HG02840 (cell line): Measurements from ENCODE around the gene SLC5A11.
"Not testable (repeated sequence)": the region's sequence is repeated elsewhere in the genome, so short reads cannot be mapped to it uniquely, and the experiment has no call there.

Source experiments
- ATAC-seq: cut with Tn5 transposase; IDR thresholded peaks from one replicate; pipeline ENCODE4 v1.9.1; 2021; ENCODE audit warnings: mild to moderate bottlenecking, moderate library complexity, moderate number of reproducible peaks; ENCODE audit not compliant: unreplicated experiment, low FRiP score

SLC5A11 gene

GRCh38 chr16:24834459-24835335 lies 11.1 kb upstream of the SLC5A11 start:
- no peak for ATAC-seq

GRCh38 chr16:24836836-24837235 lies 8.9 kb upstream of the SLC5A11 start:
- ATAC-seq: no peak

DNA sequence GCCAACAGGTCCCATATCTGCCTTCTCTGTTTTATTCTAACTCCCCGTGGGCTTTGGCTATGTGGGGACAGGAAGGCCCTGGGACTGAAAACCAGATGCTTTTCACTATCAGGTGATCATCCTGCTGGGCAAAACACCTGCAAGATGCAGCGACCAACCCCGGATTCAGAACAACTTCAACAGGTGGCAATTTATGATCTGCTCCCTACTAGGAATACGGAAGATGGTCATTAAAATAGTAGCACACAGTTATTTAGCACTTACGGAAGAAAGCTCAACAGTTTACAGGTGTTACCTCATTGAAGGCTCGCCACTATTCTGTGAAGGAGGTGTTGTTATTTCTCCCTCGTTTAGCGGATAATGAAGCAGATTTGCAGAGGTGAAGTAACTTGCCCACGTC lies 7.8 kb upstream of the SLC5A11 start:
- no peak for ATAC-seq

GRCh38 chr16:24838554-24839266 lies 7.1 kb upstream of the SLC5A11 start:
- ATAC-seq: no peak

GRCh38 chr16:24839347-24839972 lies 6.3 kb upstream of the SLC5A11 start:
- no peak for ATAC-seq

DNA sequence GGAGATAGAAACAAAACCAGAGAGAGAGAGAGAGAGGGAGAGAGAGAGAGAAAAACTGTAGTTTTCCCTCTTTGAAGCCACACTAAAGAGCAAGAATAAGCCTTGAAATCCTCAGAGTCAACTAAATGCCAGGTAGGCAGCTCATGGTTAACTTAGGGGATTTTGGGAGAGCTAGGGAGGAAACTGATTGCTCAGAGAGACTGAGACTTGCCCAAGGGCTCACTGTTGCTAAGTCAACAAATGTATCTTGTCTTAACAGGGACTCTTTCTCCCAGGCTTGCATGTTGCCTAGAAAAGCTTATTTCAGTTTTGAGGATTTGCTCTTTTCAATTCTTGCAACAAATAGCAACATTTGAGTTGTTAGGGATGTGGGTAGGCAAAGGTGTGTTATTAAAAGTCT lies 4.5 kb upstream of the SLC5A11 start:
- no peak for ATAC-seq

DNA sequence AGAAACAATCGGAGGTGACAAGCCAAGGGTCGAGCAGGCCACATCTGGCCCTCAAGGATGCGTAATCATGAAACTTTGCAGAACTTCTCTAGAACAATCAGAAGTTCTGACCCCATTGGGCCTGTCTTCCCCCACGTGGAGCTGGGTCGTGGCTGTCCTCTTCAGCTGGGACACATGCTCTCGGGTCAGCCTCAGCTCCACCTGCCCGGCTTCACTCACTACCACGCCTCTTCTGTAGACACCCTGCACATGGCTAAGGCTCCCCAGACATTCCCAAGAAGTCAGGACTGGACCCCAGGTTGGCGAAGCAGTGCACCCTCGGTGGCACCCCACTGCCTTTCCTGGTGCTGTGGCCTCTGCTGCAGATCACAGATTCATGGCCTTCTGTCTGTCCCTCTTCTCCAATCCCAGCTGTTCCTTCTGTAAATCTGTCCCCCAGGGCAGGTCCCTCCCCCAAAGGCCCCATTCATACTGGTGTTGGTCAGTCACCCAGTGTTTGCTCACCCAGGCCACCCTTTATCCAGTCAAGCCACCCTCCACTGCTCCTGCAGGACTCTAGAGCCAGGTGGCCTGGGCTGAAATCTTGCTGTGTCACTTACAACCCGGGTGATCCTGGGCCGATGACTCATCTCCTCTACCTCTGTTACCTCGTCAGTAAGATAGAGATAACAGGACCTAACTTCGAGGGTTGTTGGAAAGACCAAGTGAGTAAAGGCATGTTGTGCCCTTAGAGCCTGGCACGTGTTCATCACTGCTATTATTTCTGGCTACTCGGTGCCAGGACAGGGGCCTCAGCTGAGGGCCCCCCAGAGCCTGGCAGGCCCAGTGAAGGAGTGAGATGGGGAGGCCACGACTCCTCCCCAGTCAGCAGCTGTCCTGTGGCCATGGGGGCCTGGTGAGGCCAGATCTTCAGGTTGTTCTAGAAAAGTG lies 1.4 kb upstream of the SLC5A11 start:
- ATAC-seq: no peak

GRCh38 chr16:24845031-24845365 lies 765 bp upstream of the SLC5A11 start:
- not testable (repeated sequence) for ATAC-seq

DNA sequence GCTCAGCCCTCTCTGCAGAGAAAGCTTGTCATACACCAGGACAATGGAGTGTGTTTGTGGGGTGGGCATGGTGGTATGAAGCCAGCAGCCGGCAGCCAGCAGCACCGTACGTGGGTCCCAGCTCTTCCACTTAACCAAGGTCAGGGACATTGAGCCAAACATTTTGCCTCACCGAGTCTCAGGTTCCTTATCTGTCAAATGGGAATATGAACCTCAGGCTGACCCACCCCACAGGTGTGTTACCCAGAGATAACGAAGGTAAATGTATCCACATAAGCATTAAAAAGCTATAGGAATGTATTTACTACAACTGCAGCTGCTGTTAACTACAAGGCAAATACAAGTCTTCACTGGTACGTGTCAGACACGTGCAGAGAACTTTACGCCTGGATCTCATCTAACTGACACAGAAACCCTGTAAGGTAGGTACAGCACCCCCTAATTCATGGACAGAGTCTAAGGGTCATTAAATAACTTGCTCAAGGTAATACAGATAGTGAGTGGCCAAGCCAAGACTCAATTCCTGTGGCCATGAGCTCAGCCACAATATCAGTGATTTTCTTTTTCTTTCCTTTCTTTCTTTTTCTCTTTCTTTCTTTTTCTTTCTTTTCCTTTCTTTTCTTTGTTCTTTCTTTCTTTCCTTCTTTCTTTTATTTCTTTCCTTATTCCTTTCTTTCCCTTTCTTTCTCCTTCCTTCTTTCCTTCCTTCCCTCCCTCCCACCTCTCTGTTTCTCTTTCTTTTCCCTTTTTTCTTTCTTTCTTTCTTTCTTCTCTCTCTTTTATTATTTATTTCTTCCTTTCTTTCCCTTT lies 990 bp downstream of the SLC5A11 start:
- no peak for ATAC-seq

DNA sequence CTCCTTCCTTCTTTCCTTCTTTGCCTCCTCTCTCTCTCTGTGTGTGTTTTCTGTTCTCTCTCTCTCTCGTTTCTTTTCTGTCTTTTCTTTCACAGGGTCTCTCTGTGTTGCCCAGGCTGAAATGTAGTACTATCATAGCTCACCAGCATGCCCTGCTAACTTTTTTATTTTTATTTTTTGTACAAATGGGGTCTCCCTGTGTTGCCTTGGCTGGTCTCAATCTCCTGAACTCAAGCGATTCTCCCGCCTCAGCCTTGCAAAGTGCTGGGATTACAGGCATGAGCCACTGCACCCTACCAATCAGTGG lies 1.5 kb downstream of the SLC5A11 start:
- ATAC-seq: no peak

DNA sequence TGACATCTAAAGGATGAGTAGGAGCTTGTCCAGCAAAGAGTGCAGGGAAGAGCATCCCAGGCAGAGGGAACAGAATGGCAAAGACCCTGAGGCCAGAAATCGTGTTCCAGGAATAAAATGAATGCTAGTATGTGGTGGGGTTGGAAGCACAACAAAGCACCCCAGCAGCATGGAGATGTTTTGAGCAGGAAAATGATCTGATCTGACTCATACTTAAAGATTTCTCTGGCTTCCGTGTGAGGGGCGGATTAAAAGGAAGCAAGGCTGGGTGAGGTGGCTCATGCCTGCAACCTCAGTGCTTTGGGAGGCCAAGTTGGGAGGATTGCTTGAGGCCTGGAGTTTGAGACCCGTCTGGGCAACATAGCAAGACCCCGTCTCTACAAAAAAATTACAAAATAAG lies 2.3 kb downstream of the SLC5A11 start:
- ATAC-seq: no peak

GRCh38 chr16:24849641-24850040 lies 3.9 kb downstream of the SLC5A11 start:
- no peak for ATAC-seq

DNA sequence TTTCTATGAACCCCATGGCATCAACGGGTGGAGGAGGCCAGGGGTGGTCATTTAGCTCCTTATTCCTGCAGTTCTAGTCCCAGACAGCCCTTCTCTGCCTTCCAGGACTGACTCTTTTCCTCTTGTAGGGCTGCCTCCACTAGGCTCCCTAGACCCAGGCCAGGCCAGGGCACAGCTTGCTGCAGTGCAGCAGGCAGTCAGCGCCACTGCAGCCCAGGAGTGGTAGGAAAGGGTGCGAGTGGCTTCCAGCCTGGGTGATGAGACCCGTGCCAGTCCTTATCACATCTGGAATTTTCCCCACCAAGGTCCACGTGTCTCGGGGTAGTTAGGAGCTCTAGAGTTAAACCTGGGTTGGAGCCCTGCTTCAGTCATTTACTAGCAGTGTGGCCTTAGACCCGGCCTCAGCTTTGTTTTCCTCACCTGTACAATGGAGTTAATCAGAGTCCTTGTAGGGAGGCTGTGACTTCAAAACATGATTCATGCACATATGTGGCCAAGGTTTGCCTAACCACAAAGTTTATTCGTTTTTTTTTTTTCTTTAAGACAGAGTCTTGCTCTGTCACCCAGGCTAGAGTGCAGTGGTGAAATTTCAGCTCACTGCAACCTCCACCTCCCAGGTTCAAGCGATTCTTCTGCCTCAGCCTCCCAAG lies 4.7 kb downstream of the SLC5A11 start:
- no peak for ATAC-seq

GRCh38 chr16:24851700-24852099 lies 5.9 kb downstream of the SLC5A11 start:
- ATAC-seq: no peak

DNA sequence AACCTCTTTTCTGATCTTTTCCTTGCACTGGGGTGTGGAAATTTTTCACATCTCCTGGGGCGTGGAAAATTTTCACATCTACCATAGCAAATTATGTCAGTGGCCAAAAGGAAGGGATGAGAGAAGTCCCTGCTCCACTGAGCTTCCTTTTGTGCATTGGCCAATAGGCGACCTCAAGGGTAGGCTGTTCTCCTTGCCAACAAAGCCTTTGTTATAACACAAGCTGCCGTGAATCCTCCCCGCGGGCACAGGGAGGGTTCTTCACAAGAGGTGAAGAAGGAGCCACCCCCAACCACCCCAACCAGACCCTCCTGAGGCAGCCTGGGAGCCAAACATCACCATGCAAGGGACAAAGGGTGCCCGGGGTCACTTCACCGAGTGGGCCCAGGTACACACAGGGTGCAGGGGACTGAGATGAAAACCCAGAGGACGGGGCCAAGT lies 6.5 kb downstream of the SLC5A11 start:
- no peak for ATAC-seq

DNA sequence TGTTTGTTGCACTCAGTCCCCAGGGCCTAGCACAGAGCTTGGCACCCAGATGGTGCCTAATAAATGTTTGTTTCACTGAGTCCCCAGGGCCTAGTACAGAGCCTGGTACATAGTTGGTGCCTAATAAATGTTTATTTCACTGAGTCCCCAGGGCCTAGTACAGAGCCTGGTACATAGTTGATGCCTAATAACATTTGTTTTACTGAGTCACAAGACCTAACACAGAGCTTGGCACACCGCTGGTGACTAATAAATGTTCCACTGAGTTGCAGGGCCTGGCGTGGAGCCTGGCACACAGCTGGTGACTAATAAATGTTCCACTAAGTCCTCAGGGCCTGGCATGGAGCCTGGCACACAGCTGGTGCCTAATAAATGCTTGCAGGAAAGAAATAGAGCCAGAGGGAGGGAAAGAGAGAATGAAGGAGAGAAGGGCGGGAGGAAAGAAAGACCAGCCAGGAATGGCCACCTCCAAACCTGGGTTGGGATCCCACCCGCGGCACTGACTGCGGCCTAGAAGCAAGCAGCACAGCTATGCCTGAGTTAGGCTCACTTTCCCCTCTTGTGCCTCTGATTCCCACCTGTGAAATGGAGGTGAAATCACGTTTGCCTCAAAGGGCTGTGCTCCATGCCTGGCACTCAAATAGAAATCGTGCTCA lies 7.5 kb downstream of the SLC5A11 start:
- ATAC-seq: no peak

GRCh38 chr16:24853830-24854229 lies 8.1 kb downstream of the SLC5A11 start:
- no peak for ATAC-seq

DNA sequence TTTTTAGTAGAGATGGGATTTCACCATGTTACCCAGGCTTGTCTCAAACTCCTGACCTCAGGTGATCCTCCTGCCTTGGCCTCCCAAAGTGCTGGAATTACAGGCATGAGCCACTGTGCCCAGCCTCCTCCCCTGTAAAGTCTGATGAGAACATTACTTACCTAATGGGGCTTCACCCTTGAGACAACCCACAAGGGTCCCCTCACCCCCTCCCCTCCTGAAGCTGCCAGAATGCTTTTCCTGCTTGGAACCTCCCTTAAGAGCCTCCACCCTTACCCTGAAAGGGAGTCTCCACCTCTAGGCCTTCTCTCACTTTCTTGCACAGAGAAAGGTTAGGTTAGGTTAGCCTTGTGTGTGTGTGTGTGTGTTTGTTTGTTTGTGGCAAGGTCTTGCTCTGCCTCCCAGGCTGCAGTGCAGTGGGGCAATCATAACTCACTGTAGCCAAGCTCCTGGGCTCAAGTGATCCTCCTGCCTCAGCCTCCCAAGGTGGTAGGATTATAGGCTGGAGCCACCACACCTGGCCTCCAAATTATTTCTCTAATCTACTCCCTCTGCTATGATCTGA lies 8.9 kb downstream of the SLC5A11 start:
- no peak for ATAC-seq
